HCEC 1CT (cell line): Measurements from ENCODE around the gene SLC5A9.

ENCODE experiments used
- DNase-seq: peaks from one replicate; pipeline ENCODE4 v3.0.0-alpha.2; 2017

The SLC5A9 gene

GRCh38 chr1:48214820-48215219 lies 7.7 kb upstream of the SLC5A9 start:
- DNase-seq, result no peak

DNA sequence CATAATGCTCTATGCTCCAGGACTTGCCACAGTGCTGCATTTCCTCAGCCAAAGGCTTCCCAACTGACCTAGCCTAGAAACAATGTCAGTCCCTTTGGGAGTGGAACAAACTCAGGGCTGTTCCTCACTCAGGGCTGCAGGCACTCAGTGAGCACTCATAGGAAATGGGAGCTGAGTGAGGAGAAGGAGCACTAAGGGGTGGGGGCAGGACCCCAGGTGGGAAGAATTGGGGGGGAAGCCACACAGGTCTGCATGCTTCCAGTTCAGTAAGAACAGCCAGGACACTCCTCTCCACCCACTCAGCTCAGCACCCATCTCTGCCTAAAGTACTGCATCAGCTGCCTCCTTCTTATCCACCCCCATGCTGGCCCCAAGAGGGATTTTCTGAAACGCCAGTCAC lies 7.3 kb upstream of the SLC5A9 start:
- no peak for DNase-seq

- DNase-seq, result no peak
Measured at GRCh38 chr1:48215889-48216288, 6.6 kb upstream of the SLC5A9 start.

DNA sequence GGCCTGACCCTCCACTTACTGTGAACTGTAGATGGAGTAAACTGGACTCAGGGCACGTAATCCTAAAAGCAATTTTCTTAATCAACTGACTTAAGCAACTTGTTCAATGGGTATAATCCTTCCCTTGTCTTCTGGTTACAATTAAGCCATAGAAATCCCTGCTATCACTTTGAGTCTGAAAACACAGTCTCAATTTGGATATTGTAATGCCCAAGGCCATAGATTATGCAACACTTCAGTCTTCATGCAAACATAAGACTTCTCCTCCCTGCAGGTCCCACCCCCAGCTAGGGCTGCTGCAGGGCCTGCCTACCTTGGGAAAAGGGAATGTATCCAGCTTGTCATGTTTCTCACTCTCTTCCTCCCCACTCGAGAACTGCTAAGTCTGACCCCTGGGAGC lies 6.2 kb upstream of the SLC5A9 start:
- DNase-seq, result no peak

- DNase-seq, result no peak
Measured at GRCh38 chr1:48216941-48217340, 5.6 kb upstream of the SLC5A9 start.

DNA sequence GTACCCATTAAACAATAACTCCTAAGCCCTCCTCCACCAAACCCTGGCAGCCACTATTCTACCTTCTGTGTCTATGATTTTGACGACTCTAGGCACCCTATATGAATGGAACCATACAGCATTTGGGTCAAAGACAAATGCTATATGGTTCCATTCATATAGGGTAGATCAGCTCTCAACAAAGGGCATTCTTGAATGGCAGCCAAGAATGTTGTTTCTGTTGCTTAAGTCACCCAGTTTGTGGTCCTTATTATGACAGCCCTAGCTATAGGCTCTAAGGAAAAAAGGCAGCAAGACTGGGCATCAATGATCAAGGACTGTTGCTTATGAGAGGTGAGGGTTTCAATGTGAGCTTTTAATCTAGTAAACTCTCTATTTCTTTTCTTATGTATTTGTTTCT lies 4.7 kb upstream of the SLC5A9 start:
- no peak for DNase-seq

DNA sequence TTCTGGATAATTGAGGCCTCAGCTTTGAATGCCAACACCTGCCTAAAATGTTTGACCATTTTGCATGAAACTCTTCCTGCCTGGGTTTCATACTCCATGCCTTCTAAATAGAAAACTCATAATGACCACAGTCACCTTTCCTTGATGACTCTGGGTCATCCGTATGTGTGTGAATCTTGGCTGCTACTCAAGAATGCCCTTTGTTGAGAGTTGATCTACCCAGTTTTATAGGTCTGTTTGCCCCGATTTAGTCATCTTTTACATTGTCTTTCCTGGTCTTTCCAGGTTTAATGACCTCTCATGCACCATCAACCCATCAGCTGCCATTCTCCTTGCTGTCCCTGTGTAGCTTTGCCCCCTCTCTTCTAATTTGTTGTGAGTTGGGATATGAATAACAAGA lies 2.7 kb upstream of the SLC5A9 start:
- DNase-seq, result no peak

DNA sequence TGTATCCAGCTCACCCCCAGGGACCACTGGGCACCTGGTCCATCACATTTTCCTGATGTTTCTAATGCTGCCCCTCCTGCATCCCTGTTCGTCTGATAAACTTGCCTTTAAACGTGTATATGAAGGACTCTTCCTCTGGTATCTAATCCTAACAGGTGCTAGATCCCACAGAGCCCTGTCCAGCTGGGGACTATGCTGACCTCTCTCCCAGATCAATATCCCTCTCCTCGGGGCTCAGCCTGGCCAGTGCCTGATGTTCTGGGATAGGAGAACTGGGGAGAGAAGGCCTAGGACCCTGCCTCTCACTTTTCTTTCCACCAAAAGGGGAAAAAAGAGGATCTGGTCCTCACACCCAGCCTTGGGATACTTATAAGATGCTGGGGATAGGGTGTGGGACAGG lies 1.4 kb upstream of the SLC5A9 start:
- DNase-seq, result no peak

DNA sequence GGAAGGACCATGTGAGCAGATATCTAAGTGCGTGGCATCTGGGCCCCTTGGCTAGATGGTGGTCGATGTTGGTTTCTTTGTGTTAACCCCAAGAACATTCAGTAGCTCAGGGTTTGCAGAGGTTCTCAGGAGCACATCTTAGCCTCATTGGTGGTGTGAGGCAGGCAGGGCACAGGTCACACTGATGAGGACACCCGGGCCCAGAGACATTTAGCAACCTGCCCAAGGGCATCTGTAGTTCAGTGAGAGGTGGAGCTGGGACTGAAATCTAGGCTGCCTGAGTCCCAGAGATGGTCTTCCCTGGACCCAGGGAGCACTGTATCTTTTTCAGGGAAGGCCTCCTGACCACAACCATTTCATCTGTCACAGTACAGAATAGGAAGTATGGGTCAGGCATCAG lies 859 bp upstream of the SLC5A9 start:
- DNase-seq, result no peak

DNA sequence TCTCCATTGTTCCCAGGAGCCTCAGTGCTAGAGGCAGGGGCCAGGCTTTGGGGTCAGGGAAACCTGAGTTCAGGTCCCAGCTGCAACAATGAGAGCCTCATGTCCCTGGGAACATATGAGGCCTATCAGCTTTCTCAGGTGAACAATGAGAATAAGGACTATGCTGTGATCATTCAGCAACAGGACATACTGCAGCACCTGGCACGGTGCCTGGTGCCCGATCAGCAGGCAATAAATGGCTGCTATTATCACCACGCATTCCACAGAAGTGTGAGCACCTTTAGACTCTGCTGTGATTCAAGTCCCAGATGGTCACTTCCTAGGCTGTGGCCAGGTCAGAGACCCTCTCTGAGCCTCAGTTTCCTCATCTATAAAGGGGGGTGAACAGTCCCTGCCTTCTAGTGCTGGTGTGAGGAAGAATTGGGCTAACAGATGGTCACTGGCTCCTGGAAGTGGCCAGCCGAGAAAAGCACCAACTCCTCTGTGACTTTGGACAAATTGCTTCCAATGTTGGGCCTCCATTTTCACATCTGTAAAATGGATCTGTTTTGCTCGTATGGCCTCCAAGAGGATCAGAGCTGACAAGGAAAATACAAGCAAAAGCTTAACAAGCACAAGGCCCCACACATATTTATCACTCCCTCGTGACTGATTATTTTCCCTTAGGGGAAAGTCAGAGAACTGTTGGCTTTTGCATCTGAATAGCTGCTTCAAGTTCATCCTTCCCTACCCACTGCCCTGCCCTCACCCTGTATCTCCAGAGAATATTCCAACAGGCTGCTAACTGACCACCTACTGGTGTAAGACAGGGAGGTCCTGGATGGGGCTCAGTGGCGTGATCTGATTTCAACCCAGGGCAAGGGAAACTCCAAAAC lies 1.1 kb downstream of the SLC5A9 start:
- DNase-seq, result no peak

DNA sequence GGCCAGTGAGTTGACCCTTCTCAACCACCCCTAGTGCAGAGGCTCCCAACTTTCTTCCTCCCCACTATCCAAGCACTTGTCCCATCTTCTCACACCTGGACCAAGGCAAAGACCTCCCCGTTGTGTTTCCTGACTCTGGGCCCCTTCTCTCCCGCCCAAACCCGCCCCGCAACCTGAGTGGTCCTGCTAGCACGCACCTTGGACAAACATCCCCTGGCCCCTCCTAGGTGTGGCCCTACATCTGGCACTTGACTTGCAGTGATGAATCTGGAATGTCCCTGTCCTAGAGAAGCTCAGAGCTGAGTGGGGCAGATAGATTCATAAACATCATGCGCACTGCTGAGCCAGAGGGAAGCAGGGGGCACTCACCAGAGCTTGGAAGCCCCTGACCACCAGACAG lies 2.3 kb downstream of the SLC5A9 start:
- DNase-seq, result no peak

DNA sequence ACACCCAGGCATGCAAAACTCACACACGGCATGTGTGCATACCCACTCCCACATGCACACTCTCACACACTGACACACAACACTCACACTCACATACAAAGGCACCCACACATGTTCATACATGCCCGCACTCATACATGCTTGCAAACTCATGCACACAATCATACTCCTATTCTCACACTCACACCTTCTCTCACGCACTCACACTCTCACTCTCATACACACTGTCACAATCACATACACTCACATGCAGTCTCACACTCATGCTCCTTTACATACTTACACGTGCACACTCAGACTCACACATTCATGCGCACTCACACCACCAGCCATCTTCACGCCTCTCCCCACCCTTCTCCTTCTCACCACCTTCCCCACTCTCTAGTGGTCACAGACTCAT lies 3.1 kb downstream of the SLC5A9 start:
- no peak for DNase-seq

DNA sequence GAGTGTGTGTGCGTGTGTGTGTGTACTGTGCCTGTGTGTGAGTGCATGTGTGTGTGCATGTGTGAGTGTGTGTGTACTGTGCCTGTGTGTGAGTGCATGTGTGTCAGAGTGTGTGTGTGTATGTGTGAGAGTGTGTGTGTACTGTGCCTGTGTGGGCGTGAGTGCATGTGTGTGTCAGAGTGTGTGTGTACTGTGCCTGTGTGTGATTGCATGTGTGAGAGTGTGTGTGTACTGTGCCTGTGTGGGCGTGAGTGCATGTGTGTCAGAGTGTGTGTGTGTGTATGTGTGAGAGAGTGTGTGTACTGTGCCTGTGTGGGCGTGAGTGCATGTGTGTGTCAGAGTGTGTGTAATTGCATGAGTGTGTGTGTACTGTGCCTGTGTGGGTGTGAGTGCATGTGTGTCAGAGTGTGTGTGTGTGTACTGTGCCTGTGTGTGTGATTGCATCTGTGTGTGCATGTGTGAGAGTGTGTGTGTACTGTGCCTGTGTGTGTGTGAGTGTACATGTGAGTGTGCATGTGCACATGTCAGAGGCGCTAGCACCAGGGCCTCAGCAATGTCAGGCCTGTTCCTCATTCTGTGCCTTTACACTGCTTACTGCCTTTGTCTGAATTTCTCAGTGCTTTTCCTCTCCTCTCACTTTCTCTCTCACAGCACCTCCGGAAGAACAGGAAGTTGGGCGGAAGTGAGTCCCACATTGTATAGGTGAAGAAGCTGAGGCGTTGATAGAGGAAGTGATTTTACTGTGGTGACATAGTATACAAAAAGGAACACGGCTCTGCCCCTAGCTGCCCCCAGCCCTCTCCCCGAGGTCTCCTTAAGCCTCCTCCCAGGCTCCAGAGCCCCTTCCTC lies 4.9 kb downstream of the SLC5A9 start:
- no peak for DNase-seq

- DNase-seq, result no peak
Measured at GRCh38 chr1:48228156-48228555, 5.6 kb downstream of the SLC5A9 start.

- no peak for DNase-seq
Measured at GRCh38 chr1:48229317-48229716, 6.8 kb downstream of the SLC5A9 start.

DNA sequence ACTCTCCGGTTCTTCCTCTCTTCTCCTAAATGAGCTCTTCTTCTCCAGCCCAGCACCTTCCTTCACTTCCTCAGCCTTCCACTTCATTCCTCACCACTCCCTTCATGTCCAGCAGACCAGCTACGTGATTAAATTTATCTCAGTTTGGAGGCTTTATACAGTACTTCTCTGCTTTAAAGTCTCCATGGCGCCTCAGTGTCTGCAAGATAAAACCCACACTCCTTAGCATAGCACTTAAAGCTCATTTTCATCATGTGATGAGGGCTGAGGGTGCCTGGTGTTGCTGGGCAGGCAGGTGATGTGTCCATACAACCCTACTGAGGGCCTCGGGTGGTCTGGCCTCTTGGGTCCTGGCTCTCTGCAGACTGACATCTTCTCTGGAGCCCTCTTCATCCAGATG lies 7.7 kb downstream of the SLC5A9 start:
- DNase-seq, result no peak

DNA sequence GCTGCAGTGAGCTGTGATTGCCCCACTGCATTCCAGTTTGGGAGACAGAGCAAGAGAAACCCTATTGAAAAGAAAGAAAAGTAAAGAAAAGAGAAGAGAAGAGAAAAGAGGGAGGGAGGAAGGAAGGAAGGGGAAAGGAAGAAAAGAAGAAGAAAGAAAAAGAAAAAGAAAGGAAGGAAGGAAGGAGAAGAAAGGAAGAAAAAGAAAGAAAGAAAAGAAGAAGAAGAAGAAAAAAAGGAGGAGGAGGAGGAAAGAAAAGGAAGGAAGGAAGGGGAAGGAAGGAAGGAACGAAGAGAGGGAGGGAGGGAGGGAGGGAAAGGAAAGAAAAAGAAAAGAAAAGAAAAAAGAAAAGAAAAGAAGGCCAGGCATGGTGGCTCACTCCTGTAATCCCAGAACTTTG lies 10.2 kb downstream of the SLC5A9 start:
- no peak for DNase-seq

DNA sequence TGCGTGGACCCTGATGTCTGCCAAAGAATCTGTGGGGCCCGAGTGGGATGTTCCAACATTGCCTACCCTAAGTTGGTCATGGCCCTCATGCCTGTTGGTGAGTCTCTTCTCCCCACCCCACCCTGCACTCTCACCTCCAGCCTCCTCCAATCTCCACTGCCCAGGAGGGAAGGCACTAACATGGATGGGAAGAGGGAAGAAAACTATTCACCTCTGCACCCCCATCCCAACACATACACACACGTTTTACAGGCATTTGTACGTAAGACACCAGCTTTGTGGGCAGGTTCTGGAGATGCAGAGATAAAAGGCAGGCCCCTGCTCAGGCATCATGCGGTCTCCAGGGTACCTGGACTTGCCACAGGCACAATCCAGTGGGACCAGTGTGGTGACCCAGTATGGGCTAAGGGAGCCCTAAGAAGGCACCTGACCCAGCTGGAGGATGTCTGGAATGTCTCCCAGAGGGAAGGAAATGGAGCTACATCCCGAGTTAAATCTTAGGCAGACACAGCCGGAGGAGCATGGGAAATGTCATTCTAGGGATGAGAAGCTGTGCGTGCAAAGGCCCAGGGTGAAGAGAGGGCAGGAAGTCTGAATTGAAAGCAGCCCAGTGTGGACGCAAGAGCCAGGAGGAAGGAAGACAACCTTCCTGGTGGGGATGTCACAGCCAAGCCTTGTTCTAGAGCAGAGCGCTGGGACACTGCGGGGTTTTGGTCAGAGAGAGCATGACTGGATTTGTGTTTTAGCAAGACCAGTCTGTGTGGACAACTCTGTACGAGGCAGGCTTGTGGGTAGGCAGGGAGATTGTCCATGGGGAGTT lies 11.4 kb downstream of the SLC5A9 start:
- DNase-seq, result no peak

DNA sequence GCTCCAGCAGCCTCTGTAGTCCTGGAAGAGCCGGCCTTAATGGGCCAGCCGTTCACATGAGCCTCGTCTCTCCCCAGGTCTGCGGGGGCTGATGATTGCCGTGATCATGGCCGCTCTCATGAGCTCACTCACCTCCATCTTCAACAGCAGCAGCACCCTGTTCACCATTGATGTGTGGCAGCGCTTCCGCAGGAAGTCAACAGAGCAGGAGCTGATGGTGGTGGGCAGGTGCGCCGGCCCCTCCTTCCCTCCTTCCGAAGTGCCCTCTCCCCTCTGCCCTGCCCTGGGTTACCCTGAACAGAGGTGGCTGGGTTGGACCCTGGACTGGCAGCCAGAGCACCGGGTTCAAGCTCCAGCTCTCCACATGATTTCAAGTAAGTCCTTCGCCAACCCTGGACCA lies 13.1 kb downstream of the SLC5A9 start:
- DNase-seq, result no peak

DNA sequence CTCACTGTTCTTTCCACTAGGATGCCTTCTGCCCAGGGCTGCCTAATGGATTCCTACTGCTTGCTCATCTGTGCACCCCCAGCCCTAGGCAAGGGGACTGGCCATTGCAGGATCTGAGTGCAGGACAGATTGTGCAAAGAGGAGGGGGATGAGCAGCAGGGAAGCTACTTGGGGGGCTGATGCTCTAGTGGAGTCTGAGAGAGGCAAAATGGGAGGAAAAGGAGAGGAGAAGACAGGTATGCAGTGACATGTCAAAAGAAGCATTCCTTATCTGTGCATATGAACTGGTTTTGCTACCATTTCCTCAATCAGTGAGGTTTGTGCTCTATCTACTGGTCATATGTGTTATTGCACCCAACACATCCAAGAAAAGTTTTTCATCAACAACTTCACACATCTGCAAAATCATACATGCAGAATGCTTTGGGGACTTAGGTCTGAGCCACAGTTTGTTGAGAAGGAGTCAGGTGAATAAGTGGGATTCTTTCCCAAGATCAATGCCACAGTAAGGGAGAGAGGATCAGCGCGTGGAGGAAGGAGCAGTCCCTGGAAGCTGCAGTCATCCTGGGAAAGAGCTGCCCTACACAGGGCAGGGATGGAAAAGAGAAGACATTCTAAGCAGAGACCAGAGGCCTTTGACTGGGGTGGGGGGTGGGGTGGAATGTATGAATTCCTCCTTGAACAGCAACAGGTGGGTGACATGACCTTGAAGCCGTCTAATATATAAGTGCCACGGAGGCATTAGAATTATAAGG lies 14.4 kb downstream of the SLC5A9 start:
- DNase-seq, result no peak

GRCh38 chr1:48242141-48242736 lies 19.7 kb downstream of the SLC5A9 start:
- no peak for DNase-seq

DNA sequence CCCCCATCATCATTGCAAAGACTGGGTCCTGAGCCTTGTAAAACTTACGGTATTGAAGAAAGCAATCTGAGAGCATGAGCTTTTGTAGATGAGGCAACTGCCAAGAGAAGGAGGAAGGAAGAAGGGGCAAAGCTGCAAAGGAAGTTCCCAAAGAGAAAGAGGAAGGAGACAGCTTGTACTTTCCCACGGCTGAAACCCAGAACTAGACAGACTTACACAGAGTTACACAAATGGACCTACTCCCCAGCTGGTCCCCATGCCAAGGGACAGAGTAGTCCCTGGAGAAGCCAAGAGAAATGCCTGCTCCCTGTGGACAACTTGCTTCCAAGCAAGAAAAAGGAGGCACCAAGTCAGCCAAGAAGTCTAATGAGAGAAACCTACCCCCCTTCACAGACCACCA lies 22.6 kb downstream of the SLC5A9 start:
- DNase-seq, result no peak
